Spinal cord (tissue), 10 donors: ENCODE data around the gene PPM1A. TPM values are rescaled to one million over a fixed set of nuclear protein-coding genes. Genes with fewer than 3 reads are reported as not detected.

ENCODE experiments used
- DNase-seq, 6 donors: peaks; one replicate each; pipeline versions ENCODE4 v3.0.0 to v3.0.0-alpha.2; 2013 to 2015; ENCODE audit warnings: low spot score in 6 of 6, low read depth in 4 of 6
- H3K27ac ChIP-seq: one replicate; pipeline ENCODE4 v1.5.1; 2013; ENCODE audit warnings: low read depth, low read length, control low read depth
- H3K27me3 ChIP-seq: one replicate; pipeline ENCODE4 v1.6.1; 2013; ENCODE audit warnings: low read length; ENCODE audit not compliant: control insufficient read depth, insufficient read depth
- H3K36me3 ChIP-seq: one replicate; pipeline ENCODE4 v1.6.1; 2013; ENCODE audit warnings: low read length; ENCODE audit not compliant: control insufficient read depth, insufficient read depth
- H3K4me1 ChIP-seq: one replicate; pipeline ENCODE4 v1.6.1; 2013; ENCODE audit warnings: low read length; ENCODE audit not compliant: control insufficient read depth, insufficient read depth
- H3K4me3 ChIP-seq: one replicate; pipeline ENCODE4 v1.5.1; 2013; ENCODE audit warnings: low read depth, low read length, control low read depth
- H3K9me3 ChIP-seq: one replicate; pipeline ENCODE4 v1.6.1; 2013; ENCODE audit warnings: low read length; ENCODE audit not compliant: control insufficient read depth, insufficient read depth
- WGBS: methylation state at CpG from one replicate; pipeline ENCODE4 v1.1.5; 2013; ENCODE audit warnings: missing lambda C conversion rate; ENCODE audit not compliant: insufficient coverage; 5-methylcytosine and 5-hydroxymethylcytosine counted together
- polyA plus RNA-seq, 2 donors: library from polyadenylated mRNA; unstranded; fragments of 120-200 nt; gene quantifications; one replicate each; pipeline ENCODE4 v1.2.1, GENCODE V29; 2013; ENCODE audit not compliant: insufficient read length in 2 of 2
- total RNA-seq, 2 donors: library from RNA; depleted of rRNA in 1 of 2; stranded (reverse); fragments of 120-200 nt in 1 of 2; fragments of >200 nt in 1 of 2; gene quantifications; one replicate each; pipeline versions ENCODE4 v1.2.3 to v1.2.4, GENCODE V29; 2013 to 2014
- donor health status: healthy.

Gene PPM1A
- total and polyA plus RNA-seq, 4 donors = 33.1 to 91.9 (median 52.4) TPM

GRCh38 chr14:60222820-60223219 lies 26.2 kb upstream of the PPM1A start:
- H3K27ac ChIP-seq = no peak overlapping the region
- H3K27me3 ChIP-seq = no peaks in the 10 kb centered on the region
- no peaks in the 10 kb centered on the region for H3K9me3 ChIP-seq
- H3K36me3 ChIP-seq = no peaks in the 10 kb centered on the region
- WGBS = 27% methylated on average over 4 of the region's 4 CpGs
- H3K4me1 ChIP-seq = peaks cover 5% of the 10 kb centered on the region
- no peak overlapping the region for H3K4me3 ChIP-seq
- peak; percentile 26 to 87 (median 60) for DNase-seq

DNA sequence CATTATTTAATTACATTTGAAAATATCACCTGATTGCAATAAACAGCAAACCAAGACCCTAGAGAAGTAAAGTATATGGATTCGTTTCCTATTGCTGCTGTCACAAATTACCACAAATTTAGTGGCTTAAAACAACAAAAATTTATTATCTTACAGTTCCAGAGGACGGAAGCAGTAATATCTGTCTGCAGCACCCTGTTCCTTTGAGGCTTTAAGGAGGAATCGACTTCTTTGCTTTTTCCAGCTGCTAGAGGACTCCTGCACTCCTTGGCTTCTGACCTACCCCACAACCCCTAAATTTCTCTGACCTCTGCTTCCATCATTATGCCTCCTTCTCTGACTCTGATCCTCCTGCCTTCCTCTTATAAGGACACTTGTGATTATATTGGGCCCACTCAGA lies 23.8 kb upstream of the PPM1A start:
- DNase-seq = no peak
- H3K9me3 ChIP-seq = no peaks in the 10 kb centered on the region
- H3K36me3 ChIP-seq = no peaks in the 10 kb centered on the region
- WGBS = 69% methylated on average over 2 of the region's 3 CpGs
- H3K27ac ChIP-seq = no peak overlapping the region
- peaks cover 5% of the 10 kb centered on the region for H3K4me1 ChIP-seq
- no peak overlapping the region for H3K4me3 ChIP-seq
- H3K27me3 ChIP-seq = no peaks in the 10 kb centered on the region

GRCh38 chr14:60226298-60226697 lies 22.7 kb upstream of the PPM1A start:
- 55% methylated on average over 2 of the region's 2 CpGs for WGBS
- H3K36me3 ChIP-seq = no peaks in the 10 kb centered on the region
- no peak overlapping the region for H3K4me3 ChIP-seq
- H3K9me3 ChIP-seq = no peaks in the 10 kb centered on the region
- H3K4me1 ChIP-seq = peaks cover 5% of the 10 kb centered on the region
- no peak overlapping the region for H3K27ac ChIP-seq
- no peaks in the 10 kb centered on the region for H3K27me3 ChIP-seq
- no peak for DNase-seq

DNA sequence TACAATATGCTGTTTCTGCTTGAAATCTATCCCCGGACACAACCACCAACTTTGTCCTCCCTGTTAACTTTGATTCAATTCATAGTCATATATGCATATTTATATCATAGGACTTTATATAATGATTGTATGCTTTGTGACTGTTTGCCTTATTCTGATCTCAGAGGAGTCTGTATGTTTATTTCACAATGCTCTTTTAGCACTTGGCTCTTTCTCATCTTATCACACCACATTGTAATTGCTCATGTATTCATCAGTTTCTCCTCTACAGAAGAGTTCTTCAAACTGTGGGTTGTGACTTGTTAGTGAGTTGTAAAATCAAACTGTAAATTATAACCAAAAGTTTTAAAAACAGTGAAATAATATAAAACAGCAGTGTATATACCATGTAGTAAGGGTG lies 21.7 kb upstream of the PPM1A start:
- H3K4me3 ChIP-seq = no peak overlapping the region

DNA sequence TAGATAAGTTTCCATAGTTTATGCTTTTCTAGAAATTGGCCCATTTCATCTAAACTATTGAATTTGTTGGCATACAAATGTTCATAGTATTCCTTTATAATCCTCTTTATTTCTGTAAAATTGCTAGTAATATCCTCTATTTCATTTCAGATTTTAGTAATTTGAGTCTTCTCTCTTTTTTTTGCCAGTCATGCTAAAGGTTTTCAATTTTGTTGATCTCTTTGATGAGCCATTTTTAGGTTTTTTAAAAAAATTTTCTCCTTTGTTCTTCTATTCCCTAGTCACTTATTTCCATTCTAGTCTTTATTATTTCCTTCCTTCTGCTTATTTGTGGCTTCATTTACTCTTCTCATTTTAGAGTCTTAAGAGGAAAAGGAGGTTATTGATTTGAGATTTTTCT lies 19.4 kb upstream of the PPM1A start:
- no peaks in the 10 kb centered on the region for H3K36me3 ChIP-seq
- H3K4me3 ChIP-seq = no peak overlapping the region
- DNase-seq = no peak
- H3K27ac ChIP-seq = no peak overlapping the region
- no peaks in the 10 kb centered on the region for H3K9me3 ChIP-seq
- no peaks in the 10 kb centered on the region for H3K27me3 ChIP-seq
- H3K4me1 ChIP-seq = no peaks in the 10 kb centered on the region

More for the DNA sequence above, 21.7 kb upstream of the PPM1A start:
- DNase-seq = no peak
- H3K36me3 ChIP-seq = no peaks in the 10 kb centered on the region
- peaks cover 5% of the 10 kb centered on the region for H3K4me1 ChIP-seq
- no peaks in the 10 kb centered on the region for H3K27me3 ChIP-seq
- no peak overlapping the region for H3K27ac ChIP-seq
- no peaks in the 10 kb centered on the region for H3K9me3 ChIP-seq
- WGBS = no CpG with 5 or more reads among the region's 1 CpG

DNA sequence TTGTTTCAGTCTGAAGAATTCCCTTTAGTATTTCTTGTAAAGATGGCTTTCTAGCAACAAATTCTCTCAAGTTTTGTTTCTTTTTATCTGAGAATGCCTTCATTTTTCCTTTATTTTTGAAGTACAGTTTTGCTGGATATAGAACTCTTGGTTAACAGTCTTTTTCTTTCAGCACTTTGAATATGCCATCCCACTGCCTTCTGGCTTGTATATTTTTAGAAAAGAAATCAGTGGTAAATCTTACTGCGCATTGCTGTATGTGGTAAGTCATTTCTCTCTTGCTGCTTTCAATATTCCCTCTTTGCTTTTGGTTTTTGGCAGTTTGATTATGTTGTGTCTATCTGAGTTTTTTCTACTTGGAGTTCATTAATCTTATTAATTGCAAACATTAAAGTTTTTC lies 16.8 kb upstream of the PPM1A start:
- H3K4me3 ChIP-seq = no peak overlapping the region
- no CpG with 5 or more reads among the region's 1 CpG for WGBS
- H3K4me1 ChIP-seq = no peaks in the 10 kb centered on the region
- no peaks in the 10 kb centered on the region for H3K9me3 ChIP-seq
- no peak for DNase-seq
- no peaks in the 10 kb centered on the region for H3K27me3 ChIP-seq
- H3K36me3 ChIP-seq = no peaks in the 10 kb centered on the region
- H3K27ac ChIP-seq = no peak overlapping the region

- no peaks in the 10 kb centered on the region for H3K36me3 ChIP-seq
- DNase-seq = no peak
- H3K27me3 ChIP-seq = no peaks in the 10 kb centered on the region
- no CpG with 5 or more reads among the region's 3 CpGs for WGBS
- H3K9me3 ChIP-seq = no peaks in the 10 kb centered on the region
- H3K4me3 ChIP-seq = no peak overlapping the region
- H3K4me1 ChIP-seq = no peaks in the 10 kb centered on the region
- H3K27ac ChIP-seq = no peak overlapping the region
These were observed 15.8 kb upstream of the PPM1A start for GRCh38 chr14:60233251-60233650.

- no peak for DNase-seq
- Histone ChIP-seq H3K4me1 (no peaks in the 10 kb centered on the region), H3K27me3 (no peaks in the 10 kb centered on the region), H3K27ac (no peak overlapping the region), H3K4me3 (no peak overlapping the region), H3K36me3 (no peaks in the 10 kb centered on the region), H3K9me3 (no peaks in the 10 kb centered on the region)
These were observed 15.1 kb upstream of the PPM1A start for GRCh38 chr14:60233891-60234290.

- Histone ChIP-seq H3K4me3 (no peak overlapping the region), H3K4me1 (no peaks in the 10 kb centered on the region), H3K36me3 (no peaks in the 10 kb centered on the region), H3K27ac (no peak overlapping the region), H3K27me3 (no peaks in the 10 kb centered on the region), H3K9me3 (no peaks in the 10 kb centered on the region)
- no CpG with 5 or more reads among the region's 2 CpGs for WGBS
- no peak for DNase-seq
These were observed 13.6 kb upstream of the PPM1A start for GRCh38 chr14:60235440-60235839.

DNA sequence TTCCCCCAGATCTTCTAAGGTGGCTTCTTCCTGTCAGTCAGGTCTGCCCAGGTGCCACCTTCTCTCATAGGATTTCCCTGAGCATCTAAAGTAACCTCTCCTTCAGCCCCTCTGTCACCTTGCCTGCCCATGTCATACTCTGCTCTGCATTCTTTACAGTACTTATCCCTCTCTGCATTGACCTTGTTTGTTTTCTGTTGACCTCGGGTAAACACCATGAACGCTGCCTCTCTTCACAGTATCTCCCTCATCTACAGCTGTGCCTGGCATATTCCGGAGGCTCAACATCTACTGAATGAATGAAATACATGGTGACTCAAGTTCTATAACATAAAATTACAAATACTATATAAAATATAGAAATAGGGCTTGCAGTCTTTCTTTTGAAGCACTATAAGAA lies 10.1 kb upstream of the PPM1A start:
- Histone ChIP-seq H3K27ac (no peak overlapping the region), H3K9me3 (no peaks in the 10 kb centered on the region), H3K4me3 (no peak overlapping the region), H3K36me3 (no peaks in the 10 kb centered on the region), H3K4me1 (no peaks in the 10 kb centered on the region), H3K27me3 (no peaks in the 10 kb centered on the region)
- WGBS = 100% methylated on average over 1 of the region's 3 CpGs
- DNase-seq = no peak
